SH-SY5Y (cell line): ENCODE measurements around the gene FCRLB.

Experiments used
- GATA2 ChIP-seq: IDR thresholded peaks from 2 replicates; pipeline ENCODE4 v1.6.1; 2011; ENCODE audit warnings: mild to moderate bottlenecking, low read depth, low read length
- GATA3 ChIP-seq: IDR thresholded peaks from 2 replicates; pipeline ENCODE4 v1.6.1; 2011; ENCODE audit warnings: low read depth, mild to moderate bottlenecking, low read length, moderate library complexity

Gene FCRLB, protein sequence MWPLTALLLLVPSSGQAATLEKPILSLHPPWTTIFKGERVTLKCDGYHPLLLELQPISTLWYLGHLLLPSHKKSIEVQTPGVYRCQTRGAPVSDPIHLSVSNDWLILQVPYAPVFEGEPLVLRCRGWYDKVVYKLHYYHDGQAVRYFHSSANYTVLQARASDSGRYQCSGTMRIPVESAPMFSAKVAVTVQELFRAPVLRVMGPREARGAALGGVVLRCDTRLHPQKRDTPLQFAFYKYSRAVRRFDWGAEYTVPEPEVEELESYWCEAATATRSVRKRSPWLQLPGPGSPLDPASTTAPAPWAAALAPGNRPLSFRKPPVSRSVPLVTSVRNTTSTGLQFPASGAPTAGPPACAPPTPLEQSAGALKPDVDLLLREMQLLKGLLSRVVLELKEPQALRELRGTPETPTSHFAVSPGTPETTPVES

DNA sequence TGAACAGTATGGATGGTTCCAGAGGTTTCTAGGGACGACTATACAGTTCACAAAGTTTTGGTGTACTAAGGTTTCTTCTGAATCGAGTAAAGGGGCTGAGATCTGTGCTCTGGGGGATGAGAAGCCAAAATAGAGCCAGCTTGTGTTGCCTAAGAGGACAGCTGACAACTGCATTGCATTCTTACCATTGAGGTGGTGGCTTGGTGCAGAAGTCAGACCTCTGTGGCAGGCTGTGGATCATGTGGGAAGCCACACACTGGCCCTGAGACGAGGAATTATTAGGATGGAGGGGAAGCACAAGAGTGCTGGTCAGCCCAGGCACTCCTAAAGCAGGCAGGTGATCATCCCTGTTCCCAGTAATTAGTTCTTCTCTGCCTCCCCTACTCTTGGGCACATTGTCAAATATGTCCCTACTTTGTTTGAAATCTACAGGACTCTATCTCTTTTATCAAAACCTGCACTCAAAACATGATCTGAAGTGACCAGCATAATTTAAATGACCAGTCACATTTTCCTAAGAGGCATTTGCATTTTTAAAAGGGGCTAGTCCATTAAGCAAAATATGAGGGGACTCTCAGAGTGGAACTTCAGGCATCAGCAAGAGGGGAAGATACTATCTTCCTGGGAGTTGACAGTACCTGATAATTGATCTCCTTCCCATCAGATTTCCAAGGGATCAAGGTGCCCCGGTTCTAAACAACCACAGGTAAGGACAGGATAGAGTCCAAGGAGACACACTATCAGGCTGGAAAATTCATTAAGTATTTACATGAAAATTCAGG, at the start of gene FCRLB:
Gene FCRLB (plus strand): TSS at position 589 of the 782 bp plus-strand sequence. CDS start 1,129 bp downstream, outside the sequence.
- no peak for TF ChIP-seq GATA3
- no peak for TF ChIP-seq GATA2

DNA sequence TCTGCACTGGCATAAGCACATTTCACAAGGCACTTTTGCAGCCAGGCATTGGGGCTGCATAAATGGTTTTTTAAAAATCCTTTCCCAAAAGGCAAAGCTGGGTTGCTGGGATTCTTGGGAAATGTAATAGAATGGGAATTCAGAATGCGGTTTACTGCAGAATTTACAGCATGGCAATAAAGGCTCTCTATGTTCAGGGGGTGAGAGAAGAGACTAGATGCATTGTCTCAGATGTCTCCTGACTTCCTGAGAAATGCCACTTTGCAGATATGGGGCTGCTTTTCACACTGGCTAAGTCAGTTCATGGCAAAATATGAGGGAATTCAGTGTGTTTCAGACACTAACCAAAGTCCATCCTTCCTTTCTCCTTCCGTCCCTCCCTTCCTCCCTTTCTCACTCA, 44.9 kb upstream of the FCRLB start:
- no peak for TF ChIP-seq GATA2
- no peak for TF ChIP-seq GATA3

DNA sequence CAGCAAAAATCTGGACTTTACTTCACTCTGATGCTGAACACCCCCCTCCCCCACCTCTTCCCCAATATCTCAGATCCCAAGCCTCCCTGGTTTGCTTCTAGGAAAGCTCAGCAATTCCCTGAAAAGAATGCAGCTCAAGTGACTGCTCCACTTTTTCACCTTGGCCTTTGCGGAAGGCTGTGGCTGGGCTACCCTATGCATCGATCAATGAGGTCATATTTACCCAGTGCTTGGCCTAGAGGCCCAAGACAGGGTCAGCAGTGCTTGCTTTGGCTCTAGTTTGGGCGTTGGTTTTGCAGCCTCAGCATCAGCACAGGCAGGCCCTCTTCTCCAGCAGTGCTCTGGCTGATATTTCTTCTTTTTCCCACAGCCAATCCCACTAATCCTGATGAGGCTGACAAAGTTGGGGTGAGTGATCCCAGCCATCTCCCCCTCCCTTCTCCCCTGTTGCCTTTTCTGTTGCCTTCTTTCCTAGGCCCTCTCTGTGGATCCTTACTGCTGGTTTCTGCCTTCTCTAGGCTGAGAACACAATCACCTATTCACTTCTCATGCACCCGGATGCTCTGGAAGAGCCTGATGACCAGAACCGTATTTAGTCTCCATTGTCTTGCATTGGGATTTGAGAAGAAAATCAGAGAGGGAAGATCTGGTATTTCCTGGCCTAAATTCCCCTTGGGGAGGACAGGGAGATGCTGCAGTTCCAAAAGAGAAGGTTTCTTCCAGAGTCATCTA, 44.2 kb upstream of the FCRLB start:
- TF ChIP-seq GATA3 (no peak), GATA2 (no peak)

DNA sequence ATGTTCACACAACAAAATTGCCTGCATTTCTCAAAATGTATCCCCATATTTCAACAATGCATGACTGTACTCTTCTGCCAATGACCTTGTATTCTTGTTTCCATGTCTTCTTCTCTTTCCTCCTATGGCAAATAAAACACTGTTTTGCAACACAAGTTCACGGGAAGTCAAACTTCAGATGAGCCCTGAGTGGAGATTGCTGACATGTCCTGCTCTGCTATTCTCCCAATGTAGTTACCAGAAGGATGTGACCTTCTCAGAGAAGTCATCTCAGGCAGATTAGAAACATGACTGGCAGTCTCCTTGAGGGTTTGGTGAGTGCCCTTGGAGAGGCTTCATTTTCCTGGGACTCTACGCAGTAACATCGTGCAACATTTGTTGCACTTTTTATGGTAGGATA, 42.8 kb upstream of the FCRLB start:
- TF ChIP-seq GATA3: no peak
- no peak for TF ChIP-seq GATA2

DNA sequence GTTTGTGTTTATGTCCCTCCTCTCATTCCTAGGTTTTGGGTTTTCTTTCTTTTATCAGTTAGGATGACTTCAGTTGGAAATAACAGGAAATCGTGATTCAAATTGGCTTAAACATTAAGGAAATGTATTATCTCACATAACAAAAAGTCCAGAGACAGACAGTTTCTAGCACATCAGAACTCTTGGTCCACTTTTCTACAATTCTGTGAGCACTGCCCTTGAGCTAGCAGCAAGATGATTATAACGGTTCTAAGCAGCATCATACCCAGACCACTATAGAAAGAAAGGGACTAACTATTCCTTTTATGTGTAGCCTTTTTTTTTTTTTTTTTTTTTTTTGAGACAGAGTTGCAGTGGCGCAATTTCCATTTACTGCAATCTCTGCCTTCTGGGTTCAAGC, 39.5 kb upstream of the FCRLB start:
- no peak for TF ChIP-seq GATA2
- no peak for TF ChIP-seq GATA3

DNA sequence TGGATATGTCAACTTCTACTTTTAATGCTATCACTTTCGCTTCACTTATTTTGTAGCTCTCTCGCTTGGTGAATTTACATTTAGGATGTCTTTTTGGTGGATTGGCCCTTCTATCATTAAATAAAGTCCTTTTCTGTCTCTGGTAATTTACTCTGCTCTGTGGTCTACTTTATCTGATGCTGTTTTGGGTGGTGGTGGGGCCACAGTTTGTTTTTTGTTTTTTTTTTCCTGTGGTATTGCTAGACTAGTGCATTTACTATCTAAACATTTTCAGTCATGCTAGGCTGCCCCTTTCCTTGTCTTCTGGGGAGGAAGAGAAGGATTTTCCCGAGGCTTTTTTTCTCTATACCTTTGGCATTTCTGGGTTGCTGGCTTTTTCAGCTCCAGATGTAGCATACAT, 32.4 kb upstream of the FCRLB start:
- TF ChIP-seq GATA2: no peak
- no peak for TF ChIP-seq GATA3

DNA sequence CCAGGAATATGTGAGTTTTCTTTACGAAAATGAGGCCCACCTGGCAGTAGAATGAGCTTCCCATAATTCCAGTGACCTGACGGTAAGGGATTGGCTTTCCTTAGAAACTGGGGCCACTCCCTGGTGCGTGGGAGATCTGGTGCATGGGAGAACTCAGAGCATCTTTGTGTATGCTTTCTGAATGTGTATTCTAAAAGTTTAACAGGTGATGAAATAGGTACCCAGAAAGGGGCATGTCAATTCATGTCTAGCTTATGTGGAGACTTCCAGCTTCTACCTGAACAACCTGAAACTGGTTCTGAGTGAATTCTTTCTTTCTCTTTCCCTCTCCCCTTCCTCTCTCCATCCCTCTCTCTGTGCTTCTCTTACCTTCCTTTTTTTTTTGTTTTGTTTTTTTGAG, 29.5 kb upstream of the FCRLB start:
- TF ChIP-seq GATA2 (no peak), GATA3 (no peak)

DNA sequence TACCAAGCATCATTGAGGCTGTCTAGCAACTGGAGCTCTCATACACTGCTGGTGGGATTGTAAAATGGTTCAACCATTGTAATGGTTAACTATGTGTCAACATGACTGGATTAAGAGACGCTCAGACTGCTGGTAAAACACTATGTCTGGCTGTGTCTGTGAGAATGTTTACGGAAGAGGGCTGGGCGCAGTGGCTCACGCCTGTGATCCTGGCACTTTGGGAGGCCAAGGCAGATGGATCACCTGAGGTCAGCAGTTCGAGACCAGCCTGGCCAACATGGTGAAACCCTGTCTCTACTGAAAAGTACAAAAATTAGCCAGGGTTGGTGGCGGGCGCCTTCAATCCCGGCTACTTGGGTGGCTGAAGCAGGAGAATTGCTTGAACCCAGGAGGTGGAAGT, 19.1 kb upstream of the FCRLB start:
- no peak for TF ChIP-seq GATA3
- no peak for TF ChIP-seq GATA2

DNA sequence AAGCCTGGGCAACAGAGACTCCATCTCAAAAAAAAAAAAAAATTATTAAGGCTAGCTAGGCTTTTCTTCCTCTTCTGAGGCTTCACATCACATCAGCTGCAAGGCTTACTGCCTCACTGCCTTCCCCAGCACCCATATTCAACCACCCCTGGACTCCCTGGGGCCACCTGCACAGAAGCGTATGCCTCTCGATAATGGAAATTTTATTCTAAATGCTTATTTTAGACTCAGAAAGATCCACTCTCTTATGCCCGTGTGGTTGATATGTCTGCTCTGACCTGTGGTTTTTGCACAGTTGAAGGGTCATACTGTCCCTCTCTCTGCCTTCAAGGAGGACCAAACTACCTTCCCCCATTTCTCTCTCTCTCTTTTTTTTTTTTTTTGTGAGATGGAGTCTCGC, 15.8 kb upstream of the FCRLB start:
- TF ChIP-seq GATA2 (no peak), GATA3 (no peak)

DNA sequence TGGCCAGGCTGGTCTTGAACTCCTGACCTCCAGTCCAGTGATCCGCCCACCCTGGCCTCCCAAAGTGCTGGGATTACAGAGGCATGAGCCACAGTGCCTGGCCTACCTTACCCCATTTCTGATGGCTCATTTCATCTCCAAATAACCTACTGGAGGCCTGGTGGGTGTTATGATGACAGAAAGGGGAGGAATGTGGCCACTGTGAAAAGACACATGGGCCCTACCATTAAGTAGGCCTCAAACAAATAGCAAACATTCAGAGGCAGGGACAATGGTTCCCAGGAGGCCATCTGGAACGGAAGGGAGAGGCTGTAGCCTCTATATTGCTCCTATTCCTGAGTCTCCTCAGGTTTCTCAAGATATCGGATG, 15.2 kb upstream of the FCRLB start:
- TF ChIP-seq GATA3: no peak
- no peak for TF ChIP-seq GATA2

DNA sequence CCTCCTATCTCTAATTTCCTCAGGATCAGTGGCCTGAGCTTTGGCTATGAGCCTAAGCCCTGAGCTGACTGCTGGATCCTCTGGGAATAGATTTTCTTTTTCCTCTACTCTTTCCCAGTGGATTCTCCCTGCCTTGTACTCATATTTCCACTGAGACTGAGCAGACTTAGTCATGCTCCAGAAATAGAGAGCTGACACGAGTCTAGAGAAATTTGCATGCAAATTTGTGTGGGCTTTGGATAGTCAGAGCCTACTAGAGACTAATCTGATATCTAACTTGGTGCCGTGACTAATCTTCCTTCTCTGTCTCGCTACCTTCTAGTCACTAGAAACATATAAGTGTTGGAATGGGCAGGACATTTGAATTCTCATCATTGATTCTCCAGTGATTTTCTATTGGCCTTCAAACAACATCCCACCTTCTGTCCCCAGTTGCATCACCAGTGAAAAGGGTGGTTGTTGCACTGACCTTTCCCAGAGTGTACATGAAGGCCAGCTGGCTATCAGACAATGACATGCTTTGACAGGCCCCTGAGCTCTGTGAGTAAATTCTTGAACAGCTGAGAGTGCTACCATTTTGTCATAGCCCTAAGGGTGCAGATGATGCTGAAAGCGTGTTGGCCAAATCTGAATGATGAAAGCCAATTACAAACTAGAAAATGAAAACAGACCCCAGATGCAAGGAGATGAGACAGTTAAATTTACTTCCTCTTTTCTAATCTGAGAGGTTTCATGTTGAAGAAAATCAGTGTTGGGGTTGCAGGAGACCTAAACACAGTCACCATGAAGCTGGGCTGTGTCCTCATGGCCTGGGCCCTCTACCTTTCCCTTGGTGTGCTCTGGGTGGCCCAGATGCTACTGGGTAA, 14.6 kb upstream of the FCRLB start, which contains the start of gene FCRLA:
Gene FCRLA (plus strand): TSS at position 748 of the 866 bp plus-strand sequence. CDS start 36 bp downstream, at position 784.
- no peak for TF ChIP-seq GATA3
- no peak for TF ChIP-seq GATA2

DNA sequence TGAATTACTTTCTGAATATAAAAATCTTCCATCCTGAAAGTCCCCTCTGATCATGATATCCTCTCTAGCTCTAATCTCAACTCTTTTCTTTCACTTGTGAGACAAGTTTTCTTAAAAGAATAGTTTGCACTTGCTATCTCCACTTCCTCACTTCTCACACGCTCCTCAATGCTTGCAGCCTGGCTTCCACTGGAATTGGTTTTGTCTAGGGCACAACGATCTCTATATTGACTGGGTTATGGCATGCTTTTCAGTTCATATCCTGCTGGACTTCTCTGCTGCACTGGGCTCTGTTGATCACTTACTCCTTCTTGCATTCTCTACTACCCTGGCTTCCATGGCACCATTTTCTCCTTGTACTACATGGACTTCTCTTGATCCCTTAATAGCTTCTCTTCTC, 13.8 kb upstream of the FCRLB start:
- TF ChIP-seq GATA2: no peak

DNA sequence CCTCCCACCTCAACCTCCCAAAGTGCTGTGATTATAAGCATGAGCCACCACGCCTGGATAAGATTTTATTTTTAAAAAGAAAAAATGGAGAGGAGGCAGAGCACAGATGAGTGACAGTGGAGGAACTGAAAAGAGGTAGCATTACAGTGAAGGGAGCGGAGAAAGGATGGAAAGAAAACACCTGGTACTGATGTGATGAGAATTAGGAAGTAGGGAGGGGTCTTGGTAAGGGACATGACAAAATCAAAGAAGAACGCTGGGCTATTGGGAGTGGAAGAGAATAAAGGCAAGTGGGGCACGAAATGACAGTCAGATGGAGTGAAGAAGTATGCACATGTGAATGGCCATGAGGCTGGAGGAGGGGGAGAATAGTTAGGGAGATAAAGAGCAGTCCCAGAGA, 12.0 kb upstream of the FCRLB start:
- TF ChIP-seq GATA3 (no peak), GATA2 (no peak)
